Measurements from ENCODE around the gene IDH1.
"Not testable (repeated sequence)": the region's sequence is repeated elsewhere in the genome, so short reads cannot be mapped to it uniquely, and the experiment has no call there.

Gene IDH1

DNA sequence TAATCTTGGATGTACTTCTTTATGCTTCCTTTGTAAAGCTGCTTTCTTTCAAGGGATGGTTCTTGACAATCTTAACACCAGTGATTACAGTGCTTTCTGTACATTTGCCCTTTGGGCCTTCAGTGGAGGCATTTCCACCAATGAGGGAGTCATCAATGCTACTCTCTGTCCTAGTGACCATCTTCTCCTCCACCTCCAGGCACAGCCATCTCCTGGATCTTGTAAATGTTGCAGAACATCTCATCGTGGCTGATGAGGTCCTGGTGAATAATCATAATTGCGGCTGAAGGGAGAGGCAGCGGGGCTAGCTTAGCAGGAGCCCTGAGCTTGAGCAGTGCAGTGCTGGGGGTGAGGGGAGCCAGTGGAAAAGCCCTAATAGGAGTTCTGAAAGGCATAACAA, 32.5 kb downstream of the IDH1 start:
- no peak for DNase-seq (ENCODE audit: low spot score)

DNA sequence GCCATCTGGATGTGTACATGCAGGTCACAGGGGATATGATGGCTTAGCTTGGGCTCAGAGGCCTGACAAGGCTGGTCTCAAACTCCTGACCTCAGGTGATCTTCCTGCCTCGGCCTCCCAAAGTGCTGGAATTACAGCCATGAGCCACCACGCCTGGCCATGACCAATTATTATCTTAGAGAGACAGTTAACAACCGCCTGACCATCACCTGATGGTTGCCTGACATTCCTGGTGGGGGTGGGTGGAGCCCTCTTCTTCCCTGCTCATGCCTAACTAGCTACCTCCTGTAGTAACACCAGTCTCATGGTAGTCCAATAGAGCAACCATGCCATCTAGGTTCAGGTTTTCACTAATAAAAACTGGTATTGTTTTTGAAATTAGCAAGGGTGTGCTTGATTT, 33.0 kb downstream of the IDH1 start:
- DNase-seq (ENCODE audit: low spot score): not testable (repeated sequence)

DNA sequence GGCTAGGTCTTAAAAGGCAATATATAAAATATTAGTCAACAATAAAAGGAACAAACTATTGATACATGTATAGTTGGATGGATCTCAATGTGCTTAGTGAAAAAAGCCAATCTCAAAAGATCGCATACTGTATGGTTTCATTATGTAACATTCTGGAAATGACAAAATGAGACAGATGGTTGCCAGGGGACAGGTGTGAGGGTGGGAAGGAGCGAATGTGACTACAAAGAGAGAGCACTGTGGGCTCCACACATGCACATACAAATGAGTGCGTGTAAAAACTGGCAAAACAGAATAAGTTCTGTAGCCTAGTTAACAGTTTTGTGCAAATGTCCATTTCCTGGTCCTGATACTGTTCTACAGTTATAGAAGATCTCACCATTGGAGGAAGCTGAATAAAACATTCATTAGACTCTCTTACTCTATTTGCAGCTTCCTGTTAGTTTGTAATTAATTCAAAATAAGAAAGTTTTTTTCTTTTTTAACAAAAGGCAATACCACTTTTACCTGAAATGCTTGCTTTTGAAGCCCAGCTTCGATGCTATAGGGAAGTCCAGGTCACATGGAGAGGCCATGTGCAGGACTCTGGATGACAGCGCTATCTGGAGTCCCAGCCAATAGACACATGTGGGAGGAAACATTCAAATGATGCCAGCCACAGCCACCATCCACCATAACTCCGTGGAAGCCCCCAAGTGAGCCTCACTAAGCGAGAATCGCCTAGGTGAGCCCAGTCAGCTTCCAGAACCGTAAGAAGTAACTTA, 44.0 kb downstream of the IDH1 start:
- no peak for DNase-seq (ENCODE audit: low spot score)

DNA sequence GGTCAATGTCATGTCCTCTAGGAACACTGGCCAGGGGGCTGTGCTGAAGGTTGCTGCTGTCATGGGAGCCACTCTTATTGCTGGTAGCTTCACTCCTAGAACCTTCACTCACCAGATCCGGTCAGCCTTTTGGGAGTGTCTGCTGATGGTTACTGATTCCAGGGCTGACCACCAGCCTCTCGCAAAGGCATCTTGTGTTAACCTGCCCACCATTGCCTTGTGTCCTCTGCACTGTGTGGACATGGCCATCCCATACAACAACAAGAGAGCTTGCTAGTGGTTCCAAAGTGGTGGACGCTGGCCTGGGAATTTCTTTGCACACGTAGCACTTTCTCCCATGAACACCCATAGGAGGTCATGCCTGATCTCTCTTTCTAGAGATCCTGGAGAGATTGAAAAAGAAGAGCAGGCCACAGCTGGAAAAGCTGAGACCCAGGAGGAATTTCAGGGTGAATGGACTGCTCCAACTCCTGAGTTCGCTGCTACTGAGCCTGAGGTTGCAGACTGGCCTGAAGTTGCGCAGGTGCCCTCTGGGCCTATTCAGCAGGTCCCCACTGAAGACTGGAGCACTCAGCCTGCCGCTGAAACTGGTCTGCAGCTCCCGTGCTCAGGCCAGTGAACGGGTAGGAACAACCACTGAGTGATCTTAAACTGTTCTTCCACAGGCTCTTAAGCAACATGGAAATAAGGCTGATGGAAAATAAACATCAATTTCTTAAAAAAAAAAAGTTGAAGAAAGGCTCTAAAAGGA, 46.4 kb downstream of the IDH1 start:
- no peak for DNase-seq (ENCODE audit: low spot score)

DNA sequence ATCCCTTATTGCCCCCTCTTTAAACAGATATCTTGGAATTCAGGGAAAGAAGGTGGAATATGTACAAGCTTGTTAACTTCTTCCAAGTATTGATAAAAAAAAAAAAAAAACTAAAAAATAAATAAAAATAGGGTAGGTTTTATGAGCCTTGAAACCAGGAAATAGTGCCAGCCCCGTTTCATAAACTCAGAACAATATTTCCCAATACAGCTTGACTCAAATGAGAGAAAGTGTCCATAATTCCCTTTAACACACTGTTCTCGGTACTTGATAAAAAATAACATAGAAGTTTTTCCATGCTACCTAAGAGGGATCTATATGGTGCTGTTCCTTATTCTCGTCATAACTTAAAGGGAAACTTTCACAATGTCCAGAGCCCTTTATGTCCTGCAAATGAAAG, 47.1 kb downstream of the IDH1 start:
- DNase-seq (ENCODE audit: low spot score): no peak

DNA sequence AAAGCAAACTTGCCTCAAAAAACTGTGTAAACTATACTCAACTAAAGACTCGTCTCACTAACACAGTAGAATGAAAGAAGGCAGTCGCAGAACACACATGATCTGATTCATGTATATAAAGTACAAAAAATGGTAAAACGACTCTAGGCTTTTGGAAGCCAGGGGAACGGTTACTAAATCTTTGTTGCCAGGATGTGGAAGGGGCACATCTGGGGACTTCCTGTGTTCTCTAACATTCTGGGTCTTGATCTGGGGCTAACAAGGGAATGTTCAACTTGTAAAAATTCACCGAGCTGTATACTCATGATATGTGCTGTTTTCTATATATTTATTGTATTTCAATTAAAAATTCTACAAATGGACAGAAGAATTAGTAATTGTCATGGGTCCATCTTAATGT, 50.7 kb downstream of the IDH1 start:
- DNase-seq (ENCODE audit: low spot score): no peak

DNA sequence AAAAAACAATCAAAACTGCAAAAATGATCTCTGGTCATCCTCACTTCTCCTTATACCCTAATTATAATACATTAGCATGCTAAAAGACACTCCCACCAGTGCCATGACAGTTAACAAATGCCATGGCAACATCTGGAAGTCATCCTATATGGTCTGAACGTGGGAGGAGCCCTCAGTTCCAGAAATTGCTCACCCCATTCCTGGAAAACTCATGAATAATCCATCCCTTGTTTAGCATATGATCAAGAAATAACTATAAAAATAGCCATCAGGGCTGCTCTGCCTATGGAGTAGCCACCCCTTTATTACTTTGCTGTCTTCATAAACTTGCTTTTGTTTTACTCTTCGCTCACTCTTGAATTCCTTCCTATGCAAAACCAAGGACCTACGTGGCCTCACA, 59.3 kb downstream of the IDH1 start:
- DNase-seq (ENCODE audit: low spot score): no peak

DNA sequence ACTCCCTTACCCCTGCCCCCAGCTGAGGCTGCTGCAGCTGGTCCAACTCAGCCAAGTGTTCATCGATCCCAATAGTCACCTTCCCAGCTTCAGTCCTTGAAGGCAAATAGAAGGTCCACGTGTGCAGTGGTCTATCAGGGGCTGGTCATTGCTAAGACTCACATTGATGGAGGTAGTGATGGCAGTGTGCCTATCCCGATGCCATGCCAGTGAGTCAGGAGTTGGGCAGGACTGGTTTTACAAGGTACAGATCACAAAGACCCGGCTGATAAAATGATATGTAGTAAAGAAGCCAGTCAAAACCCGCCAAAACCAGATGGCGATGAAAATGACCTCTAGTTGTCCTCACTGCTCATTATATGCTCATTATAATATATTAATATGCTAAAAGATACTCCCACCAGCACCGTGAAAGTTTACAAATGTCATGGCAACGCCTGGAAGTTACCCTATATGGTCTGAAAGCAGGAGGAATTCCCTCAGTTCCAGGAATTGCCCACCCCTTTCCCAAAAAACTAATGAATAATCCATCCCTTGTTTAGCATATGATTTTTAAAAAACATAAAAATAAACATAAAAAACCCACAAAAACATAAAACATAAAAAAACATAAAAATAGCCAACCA, 62.1 kb downstream of the IDH1 start:
- DNase-seq (ENCODE audit: low spot score): no peak

DNA sequence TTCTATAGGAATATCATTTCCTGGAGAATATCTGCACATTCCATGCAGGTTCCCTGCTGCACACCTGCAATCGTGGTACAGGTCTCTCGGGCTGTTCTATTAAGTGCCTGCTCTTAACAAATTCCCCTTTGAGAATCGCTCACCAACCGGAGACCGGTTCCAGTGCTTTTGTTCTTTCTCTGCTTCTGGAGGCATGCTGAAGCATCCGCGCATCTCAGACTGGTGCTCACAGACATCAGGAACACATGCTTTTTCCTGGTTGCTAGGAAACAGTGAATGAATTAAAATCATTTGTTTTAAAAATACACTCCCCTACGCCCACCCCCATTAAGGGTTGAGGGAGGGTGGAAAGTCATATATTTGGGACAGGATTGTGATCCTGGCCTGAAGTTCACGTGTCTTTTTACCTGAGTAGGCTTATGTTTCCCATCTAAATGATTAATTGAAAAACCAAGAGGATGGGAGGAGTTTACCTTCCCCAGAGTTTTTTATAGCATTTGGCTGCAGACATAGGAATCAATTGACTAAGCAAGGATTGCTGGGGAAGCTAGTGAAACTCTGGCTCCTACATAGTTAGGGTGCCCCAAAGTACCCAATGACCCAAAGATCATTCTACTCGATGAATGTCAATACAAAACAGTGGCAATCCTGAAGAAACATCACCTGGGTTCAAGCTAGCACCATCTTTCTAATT, 64.9 kb downstream of the IDH1 start, which contains the start of gene C2orf80:
C2orf80 (minus strand) TSS at position 221 of the 694 bp plus-strand sequence. CDS start 3,044 bp downstream, outside the sequence.
- DNase-seq (ENCODE audit: low spot score): no peak

DNA sequence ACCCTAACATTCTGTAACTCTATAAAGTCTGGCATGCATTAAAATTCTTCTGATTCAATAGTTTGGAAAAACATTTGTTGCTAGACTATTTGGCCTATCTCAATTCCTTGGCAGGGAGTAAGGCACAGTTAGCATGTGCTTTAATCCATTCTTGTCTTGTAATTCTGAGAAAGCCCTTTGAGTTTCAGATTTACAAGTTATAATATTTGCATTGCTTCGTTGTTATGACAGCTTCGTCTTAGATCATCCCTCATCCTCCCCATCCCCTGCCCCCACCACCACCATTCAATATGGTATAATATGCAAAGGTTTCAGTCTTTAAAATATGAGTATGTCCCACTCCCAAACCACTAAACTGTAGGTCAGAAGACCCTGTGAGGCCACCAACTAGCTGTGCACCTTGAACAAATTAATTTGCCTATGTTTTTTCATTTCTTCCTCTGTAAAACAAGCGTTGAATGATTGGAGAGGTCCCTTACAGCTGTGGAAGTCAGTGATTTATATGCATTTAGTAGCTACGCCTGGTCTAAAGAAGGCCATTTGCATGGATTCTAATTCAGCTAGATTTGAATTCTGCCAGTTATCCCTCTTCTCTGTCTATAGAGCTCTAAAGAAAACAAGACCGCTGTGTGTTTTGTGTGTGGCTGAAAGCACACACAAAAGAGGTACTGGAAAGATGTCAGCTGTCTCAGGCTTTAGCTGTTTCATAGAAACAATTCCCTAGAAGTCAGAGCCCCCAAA, 65.6 kb downstream of the IDH1 start:
- no peak for DNase-seq (ENCODE audit: low spot score)

DNA sequence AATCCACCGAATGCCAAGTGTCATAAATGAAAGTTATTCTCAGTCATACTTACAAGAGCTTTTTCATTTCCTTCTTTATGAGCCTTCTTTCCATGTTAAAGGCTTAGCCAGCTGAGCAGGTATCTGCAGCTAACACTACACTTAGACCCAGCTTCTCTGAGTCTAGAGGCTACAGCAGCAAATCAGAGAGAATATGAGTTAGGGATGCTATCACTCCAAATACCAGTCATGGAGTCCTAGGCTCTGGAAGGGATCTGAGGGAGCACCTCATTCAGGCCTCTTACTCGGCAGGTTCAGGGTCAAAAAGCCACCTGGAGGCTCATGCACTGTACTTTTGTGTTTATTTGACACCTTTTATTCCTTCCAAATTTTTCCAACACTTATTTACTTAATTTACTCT, 68.0 kb downstream of the IDH1 start:
- no peak for DNase-seq (ENCODE audit: low spot score)

DNA sequence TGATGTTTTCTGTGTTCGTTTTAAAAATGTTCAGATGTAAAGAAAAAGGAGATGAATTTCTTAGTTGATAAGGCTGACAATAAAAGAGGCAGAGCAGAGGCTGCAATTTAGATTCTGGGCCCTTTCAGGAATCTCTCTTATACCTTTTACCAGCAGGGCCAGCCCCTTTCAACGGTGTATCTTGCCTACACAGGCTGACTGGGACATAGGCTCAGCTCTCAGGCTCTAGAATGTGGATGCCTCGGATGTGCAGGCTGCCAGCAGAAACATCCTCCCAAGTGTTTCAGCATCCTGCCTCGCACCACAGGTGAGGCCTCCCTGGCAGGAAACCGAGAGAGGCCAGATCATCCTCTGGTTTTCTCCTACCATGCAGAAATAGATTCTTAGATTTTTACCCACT, 68.4 kb downstream of the IDH1 start:
- no peak for DNase-seq (ENCODE audit: low spot score)

All from SK-N-DZ (cell line).